GM10847 (cell line): ENCODE data around the gene CDKAL1.

Source experiments
- POLR2A ChIP-seq: IDR thresholded peaks from 2 replicates; pipeline ENCODE4 v1.6.1; 2011; ENCODE audit not compliant: insufficient read length; ENCODE audit errors: extremely low read depth

The CDKAL1 gene

DNA sequence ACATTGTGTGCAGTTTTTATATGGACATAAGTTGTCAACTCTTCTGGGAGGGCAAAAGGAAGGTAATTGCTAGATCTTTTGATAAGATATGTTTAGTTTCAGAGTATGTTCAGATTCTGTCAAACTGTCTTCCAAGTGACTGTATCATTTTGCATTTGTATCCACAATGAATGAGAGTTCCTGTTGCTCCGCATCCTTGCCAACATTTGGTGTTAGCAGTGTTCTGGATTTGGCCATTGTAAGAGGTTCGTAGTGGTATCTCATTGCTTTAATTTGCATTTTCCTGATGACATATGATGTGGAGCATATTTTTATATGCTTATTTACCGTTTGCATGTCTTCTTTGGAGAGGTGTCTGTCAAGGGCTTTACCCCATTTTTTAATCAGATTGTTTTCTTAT, 150.2 kb downstream of the CDKAL1 start:
- no peak for TF ChIP-seq POLR2A

DNA sequence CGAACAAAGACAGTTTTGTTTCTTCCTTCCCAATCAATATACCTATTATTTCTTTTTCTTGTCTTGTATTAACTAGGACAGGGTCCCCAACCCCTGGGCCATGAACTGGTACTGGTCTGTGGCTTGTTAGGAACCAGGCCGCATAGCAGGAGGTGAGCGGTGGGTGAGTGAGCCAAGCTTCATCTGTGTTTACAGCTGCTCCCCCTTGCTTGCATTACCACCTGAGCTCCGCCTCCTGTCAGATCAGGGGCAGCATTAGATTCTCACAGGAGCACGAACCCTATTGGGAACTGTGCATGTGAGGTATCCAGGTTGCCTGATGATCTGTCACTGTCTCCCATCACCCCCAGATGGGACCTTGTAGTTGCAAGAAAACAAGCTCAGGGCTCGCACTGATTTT, 151.9 kb downstream of the CDKAL1 start:
- no peak for TF ChIP-seq POLR2A

DNA sequence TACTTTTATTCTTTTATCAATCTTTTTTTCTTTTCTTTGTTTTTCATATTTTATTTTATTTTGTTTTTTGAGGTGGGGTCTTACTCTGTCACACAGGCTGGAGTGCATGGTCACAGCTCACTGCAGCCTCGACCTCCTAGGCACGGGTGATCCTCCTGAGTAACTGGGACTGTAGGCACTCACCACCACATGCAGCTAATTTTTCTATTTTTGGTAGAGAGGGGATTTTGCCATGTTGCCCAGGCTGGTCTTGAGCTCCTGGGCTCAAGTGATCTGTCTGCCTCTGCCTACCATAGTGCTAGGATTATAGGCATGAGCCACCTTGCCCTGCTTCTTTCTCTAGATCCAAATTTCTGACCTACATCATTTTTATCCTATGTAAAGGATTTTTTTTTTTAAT, 153.2 kb downstream of the CDKAL1 start:
- no peak for TF ChIP-seq POLR2A

DNA sequence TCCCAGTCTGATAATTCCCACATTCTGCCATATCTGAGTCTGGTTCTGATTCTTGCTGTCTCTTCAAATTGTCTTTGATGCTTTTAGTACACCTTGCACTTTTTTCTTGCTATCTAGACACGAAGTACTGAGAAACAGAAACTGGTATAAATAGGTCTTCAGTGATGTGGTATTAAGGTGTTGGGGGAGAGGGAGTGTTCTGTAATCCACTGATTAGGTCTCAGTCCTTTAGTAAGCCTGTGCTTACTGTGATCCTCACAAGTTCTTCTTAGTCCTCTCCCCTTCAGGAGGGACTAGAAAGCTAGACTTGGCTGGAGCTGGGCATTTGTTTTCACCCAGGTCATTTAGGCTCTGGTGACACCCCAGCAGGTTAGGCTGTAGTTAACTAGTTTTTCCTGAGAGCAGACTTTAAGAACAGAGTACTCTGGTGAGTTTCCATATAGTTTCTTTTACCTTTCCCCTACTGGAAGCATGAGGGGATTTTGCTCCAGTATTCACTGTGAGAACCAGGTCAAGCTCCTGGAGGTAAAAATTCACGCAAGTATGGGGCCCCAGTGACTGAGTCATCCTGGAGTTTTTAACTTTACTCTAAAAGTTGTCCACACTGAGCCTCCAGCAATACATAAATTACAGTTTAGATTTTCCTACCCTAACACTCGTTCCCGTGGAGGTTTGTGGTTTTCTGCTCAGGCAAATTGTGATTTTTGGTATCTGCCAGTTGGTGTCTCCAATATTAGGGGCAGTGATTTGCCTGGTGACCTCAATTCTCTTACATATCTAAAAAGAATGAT, 154.6 kb downstream of the CDKAL1 start:
- no peak for TF ChIP-seq POLR2A

DNA sequence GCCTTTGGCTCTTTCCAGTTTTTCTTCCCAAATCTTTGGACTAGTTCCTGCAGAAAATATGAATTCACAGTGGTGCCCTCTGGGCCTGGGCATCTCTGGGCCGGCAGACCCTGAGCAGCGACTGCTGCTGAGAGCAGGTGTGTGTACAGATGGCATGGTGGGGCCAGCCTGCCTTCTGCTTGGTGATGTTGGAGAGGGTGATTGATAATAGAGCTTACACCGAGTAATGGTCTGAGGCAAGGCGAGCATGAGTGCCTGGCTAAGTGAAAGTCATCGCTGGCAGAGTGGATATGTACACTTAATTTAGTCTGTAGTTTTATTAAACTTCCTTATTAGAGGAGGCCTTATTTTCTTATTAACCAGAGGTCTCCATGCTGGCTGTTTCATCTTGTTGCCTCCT, 156.9 kb downstream of the CDKAL1 start:
- no peak for TF ChIP-seq POLR2A

DNA sequence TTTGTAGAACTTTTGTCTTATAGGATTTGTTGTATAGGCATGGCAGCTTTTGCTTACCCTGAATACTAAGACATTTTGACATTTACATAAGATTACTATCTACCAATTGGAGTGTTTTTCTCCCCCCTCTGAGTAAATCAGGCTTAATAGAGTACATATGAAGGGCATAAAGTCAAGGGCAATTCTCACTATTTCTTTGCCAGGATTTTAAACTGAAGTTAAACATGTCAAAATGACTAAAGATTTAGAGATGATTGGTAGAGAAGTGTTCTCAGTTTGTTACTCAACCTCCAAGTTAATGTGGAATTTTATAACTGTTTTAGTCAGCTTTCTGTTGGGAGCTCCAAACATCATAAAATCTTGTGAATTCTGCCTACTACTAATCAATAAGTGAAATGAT, 157.8 kb downstream of the CDKAL1 start:
- TF ChIP-seq POLR2A, result no peak

DNA sequence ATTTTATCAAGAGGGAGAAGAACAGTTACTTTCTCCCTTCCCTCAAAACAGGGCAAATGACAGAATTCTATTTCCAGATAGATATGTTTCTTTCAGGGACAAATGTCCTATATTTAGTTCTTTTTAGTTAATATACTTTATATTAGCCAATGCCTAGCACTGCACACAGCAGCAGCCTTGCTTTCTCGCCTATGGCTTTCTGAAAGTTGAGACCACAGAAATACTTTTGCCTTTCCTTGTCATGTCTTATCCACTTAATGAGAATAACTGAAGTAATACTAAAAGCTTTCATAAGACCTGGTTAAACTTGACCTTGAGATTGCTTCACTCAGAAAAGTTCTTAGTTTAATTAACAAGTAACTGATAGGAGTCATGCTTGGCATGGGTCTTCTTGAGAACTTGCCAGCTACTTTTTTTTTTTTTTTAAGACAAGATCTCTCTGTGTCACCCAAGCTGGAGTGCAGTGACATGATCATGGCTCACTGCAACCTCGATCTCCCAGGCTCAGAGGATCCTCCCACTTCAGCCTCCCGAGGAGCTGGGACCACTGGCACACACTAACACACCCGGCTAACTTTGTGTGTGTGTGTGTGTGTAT, 159.3 kb downstream of the CDKAL1 start:
- no peak for TF ChIP-seq POLR2A

DNA sequence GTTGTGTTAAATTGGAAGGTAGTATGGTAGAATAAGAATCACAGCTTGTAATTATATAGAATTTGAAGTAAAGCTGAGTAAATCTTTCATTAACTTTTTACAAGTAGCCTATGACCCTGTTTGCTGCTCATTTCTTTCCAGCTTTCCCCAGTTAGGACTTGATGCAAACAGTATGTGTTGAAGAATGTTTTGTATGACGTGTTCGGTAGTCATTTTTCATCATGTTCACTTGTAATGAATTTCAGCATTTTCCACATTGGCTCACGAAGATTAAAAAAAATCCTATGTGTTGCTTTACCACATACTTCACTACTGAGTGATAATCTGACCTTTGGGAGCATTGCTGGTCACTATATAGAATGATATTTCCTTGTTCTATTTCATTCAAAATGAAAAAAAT, 162.4 kb downstream of the CDKAL1 start:
- no peak for TF ChIP-seq POLR2A

DNA sequence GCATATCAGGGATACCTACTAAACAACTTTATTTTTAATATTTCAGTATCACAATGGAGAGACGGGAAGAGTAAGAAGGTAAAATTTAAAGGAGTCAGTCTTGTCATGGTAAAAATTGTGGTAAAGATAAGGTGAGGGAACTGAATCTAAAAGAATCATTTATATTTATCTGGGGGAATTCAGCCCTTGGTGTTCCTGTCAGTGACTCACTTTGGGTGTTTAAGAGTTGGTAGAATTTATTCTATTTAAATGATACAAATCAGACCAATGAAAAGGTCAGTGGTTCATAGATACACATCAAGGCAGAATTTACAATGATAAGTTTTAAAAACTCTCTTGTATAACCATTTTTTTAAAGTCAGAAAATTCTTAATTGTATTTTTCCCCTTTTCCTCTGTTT, 164.4 kb downstream of the CDKAL1 start:
- no peak for TF ChIP-seq POLR2A

DNA sequence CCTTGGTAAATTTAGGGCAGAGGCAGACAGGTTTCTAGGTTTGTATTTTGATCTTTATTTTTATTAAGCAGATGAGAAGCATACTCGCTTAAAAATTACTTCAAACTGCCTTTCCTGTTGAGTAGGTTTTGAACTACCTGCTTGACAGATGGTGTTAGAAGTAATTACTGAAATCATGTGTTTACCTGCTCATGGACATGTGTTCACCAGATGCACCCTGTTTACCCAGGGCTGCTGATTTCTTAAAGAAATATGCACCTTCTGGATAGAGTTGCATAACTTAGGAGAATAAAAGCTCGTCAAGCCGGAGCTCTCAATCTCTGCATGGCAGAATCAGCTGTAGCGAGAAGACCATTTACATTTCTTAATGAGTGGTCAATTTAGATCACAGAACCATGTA, 165.1 kb downstream of the CDKAL1 start:
- no peak for TF ChIP-seq POLR2A

DNA sequence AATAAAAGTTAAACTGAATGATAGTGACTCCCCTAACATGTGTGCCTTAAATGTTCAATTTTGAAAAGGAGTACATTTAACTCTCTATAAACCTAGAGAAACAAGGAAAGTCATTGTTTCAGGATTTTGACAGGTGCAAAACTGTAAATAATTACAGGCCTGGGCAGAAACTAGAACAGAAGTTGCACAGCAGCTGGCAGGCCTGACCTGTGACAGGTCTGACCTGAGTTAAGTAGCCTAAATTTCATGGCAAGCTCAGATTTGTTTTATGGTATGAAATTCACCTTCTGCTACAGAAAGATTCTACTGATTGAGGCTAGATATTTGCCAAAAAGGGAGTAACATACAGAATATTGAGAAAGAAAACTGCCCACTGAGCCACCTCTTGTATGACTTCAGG, 166.1 kb downstream of the CDKAL1 start:
- TF ChIP-seq POLR2A, result no peak

DNA sequence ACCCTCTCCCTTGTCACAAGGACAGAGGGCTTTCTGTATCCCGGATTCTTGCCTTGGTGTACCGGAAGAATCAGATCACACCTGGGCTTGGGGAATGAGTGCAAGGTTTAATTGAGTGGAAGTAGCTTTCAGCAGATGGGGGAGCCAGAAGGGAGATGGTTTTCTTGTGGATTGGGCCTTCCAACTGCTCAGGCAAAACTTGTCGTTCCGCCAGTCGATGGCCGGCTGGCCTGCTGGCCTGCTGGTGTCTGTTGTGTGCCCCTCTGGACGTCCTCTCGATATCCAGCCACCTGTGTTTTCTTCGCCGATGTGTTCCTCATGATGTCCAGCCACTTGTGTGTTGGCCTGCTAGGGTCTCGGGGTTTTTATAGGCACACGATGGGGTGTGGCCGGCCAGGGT, 168.1 kb downstream of the CDKAL1 start:
- TF ChIP-seq POLR2A, result no peak

DNA sequence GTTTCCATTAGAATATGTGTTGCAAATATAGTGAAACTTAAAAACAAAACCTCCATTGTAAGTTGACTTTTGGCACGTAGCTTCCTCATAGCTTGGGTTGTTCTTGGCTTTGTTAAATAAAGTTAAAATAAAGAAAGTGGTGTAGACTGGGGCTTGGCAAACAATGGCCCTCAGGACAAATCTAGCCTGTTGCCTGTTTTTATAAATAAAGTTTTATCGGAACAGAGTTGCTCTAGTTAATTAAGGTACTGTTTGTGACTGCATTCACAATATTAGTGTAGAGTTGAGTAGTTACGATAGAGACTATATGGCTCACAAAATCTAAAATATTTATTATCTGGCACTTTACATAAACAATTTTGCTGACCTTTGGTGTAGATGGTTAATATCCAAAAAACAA, 168.8 kb downstream of the CDKAL1 start:
- TF ChIP-seq POLR2A, result no peak

DNA sequence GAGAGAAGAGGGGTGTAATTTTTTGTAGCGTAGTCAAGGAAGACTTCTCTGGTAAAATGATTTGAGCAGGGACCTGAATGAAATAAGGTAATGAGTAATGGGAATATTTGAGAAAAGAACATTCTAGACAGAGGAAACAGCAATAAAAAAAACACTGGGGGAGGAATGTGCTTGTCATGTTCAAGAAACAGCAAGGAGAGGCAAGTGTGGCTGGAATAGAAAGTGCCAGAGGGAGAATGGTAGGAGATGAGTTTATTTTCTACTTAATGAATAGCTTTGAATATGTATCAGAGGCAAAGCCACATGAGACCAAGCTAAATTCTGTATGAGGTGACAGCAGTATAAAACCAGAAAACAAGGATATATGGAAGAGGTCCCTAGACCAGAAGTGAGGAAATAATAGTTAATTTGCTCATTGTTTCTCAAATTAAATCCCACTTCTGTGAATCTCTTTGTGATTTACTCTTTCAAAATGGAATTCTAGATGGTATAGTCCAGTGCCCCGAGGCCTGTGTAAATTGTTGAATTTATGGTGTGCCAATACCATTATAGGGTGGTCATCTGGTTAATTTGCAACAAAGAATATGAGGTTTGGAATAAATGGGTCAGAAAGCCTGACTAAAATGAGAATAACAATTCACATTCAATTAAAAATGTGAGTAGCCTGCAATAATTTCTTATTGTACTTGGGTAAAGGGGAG, 170.2 kb downstream of the CDKAL1 start:
- TF ChIP-seq POLR2A, result no peak

DNA sequence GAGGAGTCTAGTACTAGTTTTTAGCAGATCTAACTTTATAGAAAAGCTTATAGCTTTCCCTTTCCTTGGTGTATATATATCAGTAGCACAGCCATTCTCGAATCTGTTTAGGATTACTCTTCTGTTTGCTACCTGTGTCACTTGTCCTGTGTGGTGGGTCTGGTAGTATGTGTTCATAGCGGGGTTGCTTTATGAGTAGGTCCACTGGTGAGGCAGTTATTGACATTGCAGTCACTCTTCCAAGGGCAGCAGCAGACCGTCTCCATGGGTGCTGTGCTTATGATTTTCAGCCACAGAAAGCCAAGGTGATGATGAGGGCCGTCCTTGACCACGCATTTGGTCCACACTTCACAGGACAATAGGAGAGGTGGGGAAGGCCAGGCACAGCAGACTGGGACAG, 171.5 kb downstream of the CDKAL1 start:
- no peak for TF ChIP-seq POLR2A

DNA sequence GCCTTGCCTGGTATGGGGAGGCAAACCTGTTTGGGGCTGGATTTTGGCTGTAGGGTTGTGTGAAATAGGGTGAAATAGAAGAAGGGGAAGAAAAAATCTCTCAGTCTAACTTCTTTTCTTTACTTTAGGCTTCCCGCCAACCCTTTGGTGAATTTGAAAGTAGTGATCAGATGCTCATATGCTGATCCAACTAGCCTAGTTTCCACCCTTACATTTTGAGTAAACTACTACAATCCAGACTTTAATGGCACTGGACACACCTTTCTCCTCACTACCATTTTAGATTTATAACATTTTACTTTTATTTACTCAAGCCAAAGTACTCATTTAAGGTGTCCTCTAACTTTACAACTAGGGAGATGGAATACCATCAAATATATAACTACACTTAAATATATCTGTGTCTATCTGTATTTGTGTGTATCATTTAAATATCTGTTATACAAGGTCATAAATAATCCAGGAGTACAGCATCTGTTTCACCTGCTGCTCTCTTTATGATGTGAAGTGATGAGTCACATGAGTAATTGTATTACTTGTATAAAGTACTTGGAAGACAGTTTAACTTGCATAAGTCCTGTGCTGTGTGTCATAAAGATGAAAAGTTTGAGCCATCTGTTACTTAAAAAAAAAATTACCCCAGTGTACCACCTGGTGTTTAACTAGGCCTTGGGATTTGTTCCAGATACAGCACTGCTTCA, 172.1 kb downstream of the CDKAL1 start:
- TF ChIP-seq POLR2A, result no peak
